ENCODE measurements around the gene PTPRT.

GRCh38 chr20:42461291-42461690, 728.4 kb downstream of the PTPRT start:
- no peak for TF ChIP-seq POLR2AphosphoS5 (IDR thresholded peaks at IDR 0.05; ENCODE audit: borderline replicate concordance, low read depth, low read length)
- no peak for TF ChIP-seq EZH2 (IDR thresholded peaks at IDR 0.05)
